Stomach (tissue), 9 donors: ENCODE data around the gene ISL2. TPM values are rescaled to one million over a fixed set of nuclear protein-coding genes. Genes with fewer than 3 reads are reported as not detected.

ENCODE experiments used
- DNase-seq, 2 donors: peaks; one replicate each; pipeline versions ENCODE4 v3.0.0 to v3.0.0-alpha.2; 2013 to 2019
- H3K27ac ChIP-seq, 5 donors: fragments of 200-600 bp in 4 of 5; sonication (generic) in 4 of 5; one replicate each; pipeline ENCODE4 v1.5.1; 2013 to 2019; ENCODE audit warnings: mild to moderate bottlenecking in 1 of 5, moderate library complexity in 1 of 5
- H3K27me3 ChIP-seq, 3 donors: fragments of 200-600 bp; sonication (generic); one replicate each; pipeline ENCODE4 v1.5.1; 2017 to 2019; ENCODE audit warnings: mixed run types in 1 of 3
- H3K36me3 ChIP-seq, 4 donors: fragments of 200-600 bp; sonication (generic); 1 replicate in 3 of 4; 2 replicates in 1 of 4; pipeline ENCODE4 v1.5.1; 2016 to 2019
- H3K4me1 ChIP-seq, 4 donors: fragments of 200-600 bp; sonication (generic); one replicate each; pipeline ENCODE4 v1.5.1; 2016 to 2019
- H3K4me3 ChIP-seq, 4 donors: fragments of 200-600 bp; sonication (generic) in 3 of 4; one replicate each; pipeline ENCODE4 v1.5.1; 2016 to 2019; ENCODE audit warnings: mild to moderate bottlenecking in 1 of 4
- H3K9me3 ChIP-seq, 4 donors: fragments of 200-600 bp; sonication (generic); one replicate each; pipeline ENCODE4 v1.5.1; 2016 to 2019
- EP300 ChIP-seq: sonication (generic); formaldehyde crosslinking; IDR thresholded peaks from one replicate; pipeline ENCODE4 v1.6.1; 2017; ENCODE audit warnings: antibody characterized with exemption
- POLR2A ChIP-seq, 4 donors: fragments of 450-650 bp; IDR thresholded peaks; one replicate each; pipeline ENCODE4 v1.6.1; 2016; ENCODE audit warnings: antibody characterized with exemption in 4 of 4, control low read depth in 2 of 4, mild to moderate bottlenecking in 1 of 4, moderate library complexity in 1 of 4
- POLR2AphosphoS5 ChIP-seq, 3 donors: sonication (generic); formaldehyde crosslinking; IDR thresholded peaks; one replicate each; pipeline ENCODE4 v1.6.1; 2016; ENCODE audit warnings: antibody characterized with exemption in 3 of 3
- WGBS, 5 donors: extraction: QIAGEN DNeasy Blood & Tissue Kit in 3 of 5; methylation state at CpG; one replicate each; pipeline versions ENCODE4 v1.1.5 to v1.1.7; 2013 to 2018; 5-methylcytosine and 5-hydroxymethylcytosine counted together
- intact Hi-C: fragments of 100-400 bp; cut with DNase I; formaldehyde crosslinking; loops from one replicate; pipeline ENCODE4 v1.15.1; 2023; ENCODE audit warnings: low total_unique reads
- polyA plus RNA-seq, 3 donors: library from polyadenylated mRNA; stranded (reverse); fragments of 200-250 nt; gene quantifications; one replicate each; pipeline ENCODE4 v1.2.3, GENCODE V29; 2013
- total RNA-seq, 5 donors: library from RNA; depleted of rRNA; stranded (reverse); fragments of >200 nt; gene quantifications; one replicate each; pipeline versions ENCODE4 v1.1.0 to v1.2.3, GENCODE V29; 2014 to 2016
- TF ChIP-seq, protein P1 (sequence below), 7 experiments: fragments of 450-650 bp in 4 of 7; fragments of 200-600 bp in 3 of 7; sonication (generic) in 3 of 7; IDR thresholded peaks; one replicate each; pipeline ENCODE4 v1.5.1; 2016 to 2019; ENCODE audit warnings: antibody characterized with exemption in 7 of 7, control low read depth in 2 of 7, mild to moderate bottlenecking in 1 of 7
- donor health status: healthy with polysubstance abuse.
- donor health status: Bipolar disorder and iron deficiency.
- donor health status: healthy.

Gene ISL2
- total and polyA plus RNA-seq, 8 donors: 0.58 to 4.0 (median 2.2) TPM; not detected in 2

DNA sequence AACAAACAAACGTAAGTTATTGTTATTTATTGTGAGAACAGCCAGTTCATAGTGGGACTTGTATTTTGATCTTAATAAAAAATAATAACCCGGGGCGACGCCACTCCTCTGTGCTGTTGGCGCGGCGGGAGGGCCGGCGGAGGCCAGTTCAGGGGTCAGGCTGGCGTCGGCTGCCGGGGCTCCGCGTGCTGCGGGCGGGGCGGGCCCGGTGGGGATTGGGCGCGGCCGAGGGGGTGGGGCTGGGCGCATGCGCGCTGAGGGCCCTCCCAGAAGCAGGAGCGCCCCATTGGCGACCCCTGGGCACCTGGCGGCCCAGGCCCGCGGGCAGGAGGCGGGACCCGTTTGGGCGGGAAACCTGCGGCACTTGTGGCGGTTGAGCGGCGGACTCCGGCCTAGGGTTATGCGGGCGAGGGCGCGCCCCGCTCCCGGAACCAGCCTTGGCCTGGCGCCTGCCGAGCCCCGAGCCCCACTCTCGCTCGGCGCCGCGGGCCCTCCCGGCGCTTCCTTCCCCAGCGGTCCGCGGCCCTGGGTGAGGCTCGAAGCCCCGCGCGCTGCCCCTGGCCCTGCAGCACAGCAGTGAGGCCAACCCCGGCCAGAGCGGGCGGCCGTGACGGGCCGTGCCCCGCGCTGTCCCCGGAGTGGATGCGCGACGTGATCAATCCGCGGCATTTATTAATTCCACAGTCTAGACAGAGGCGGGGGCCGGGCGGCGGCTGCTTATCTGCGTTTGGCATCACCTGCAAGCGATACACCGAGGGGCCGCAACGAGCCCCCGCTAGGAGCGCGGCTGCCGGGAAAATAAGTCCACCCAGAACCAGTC is 6.0 kb downstream of the ISL2 start:
- intact Hi-C loops: no loop called here
- Histone ChIP-seq H3K4me3 (peak overlapping the region in 3 of 4 donors; percentile 24 to 63 (median 30)), H3K36me3 (no peaks in the 10 kb centered on the region), H3K27ac (peak overlapping the region in 3 of 5 donors; percentile 18 to 74 (median 40)), H3K4me1 (peaks cover 66 to 87% (median 75%) of the 10 kb centered on the region in 4 donors), H3K9me3 (peaks cover 0 to 8% (median 0%) of the 10 kb centered on the region in 4 donors), H3K27me3 (peaks cover 27 to 100% (median 94%) of the 10 kb centered on the region in 3 donors)
- TF ChIP-seq EP300 (no peak), POLR2A (IDR thresholded peaks at IDR 0.05) (no peak), POLR2AphosphoS5 (IDR thresholded peaks at IDR 0.05) (no peak)
- TF ChIP-seq, protein P1, sequence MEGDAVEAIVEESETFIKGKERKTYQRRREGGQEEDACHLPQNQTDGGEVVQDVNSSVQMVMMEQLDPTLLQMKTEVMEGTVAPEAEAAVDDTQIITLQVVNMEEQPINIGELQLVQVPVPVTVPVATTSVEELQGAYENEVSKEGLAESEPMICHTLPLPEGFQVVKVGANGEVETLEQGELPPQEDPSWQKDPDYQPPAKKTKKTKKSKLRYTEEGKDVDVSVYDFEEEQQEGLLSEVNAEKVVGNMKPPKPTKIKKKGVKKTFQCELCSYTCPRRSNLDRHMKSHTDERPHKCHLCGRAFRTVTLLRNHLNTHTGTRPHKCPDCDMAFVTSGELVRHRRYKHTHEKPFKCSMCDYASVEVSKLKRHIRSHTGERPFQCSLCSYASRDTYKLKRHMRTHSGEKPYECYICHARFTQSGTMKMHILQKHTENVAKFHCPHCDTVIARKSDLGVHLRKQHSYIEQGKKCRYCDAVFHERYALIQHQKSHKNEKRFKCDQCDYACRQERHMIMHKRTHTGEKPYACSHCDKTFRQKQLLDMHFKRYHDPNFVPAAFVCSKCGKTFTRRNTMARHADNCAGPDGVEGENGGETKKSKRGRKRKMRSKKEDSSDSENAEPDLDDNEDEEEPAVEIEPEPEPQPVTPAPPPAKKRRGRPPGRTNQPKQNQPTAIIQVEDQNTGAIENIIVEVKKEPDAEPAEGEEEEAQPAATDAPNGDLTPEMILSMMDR (IDR thresholded peaks at IDR 0.05): no peak
- WGBS, 5 donors: 11 to 24% (median 20%) methylated on average over 15 to 87 of the region's 87 CpGs
- DNase-seq: peak in 1 of 2 donors; percentile 61

DNA sequence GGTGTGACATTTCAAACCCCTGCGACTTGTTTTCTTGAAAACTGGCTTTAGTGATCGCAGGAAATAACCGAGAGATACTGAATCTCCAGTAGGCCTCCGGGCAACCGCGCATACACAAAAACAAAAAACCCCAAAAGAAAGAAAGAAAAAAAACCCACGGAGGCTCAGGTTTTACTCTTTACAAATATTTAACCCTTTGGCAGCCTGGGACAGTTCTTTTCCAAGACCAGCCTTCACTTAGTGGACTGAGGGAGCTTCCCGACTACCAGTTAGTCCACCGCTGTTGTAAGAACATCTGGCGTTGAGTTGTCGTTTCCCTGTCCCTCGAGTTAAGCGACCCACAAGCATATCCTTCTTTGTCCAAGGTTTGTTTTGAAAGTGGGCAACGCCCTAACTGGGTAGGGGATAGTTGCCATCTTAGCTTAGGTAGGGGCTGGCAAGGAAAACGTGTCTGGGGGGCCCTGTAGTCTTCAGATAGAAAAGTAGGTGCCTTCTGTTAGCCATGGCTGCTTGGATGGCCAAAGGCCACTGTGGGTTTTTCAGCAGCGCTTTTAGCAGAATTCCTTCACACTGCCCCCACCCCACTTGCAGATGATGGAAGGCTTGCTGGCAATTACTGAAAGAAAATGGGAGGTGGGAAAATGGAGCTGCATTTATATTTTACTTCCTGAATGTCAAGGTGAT is 6.9 kb downstream of the ISL2 start:
- WGBS, 5 donors: 30 to 58% (median 38%) methylated on average over 16 of the region's 16 CpGs
- Histone ChIP-seq H3K27me3 (peaks cover 21 to 96% (median 87%) of the 10 kb centered on the region in 3 donors), H3K9me3 (peaks cover 0 to 8% (median 0%) of the 10 kb centered on the region in 4 donors), H3K4me3 (peak overlapping the region in 3 of 4 donors; percentile 24 to 63 (median 30)), H3K27ac (peak overlapping the region in 2 of 5 donors; percentile 18 to 74), H3K36me3 (no peaks in the 10 kb centered on the region), H3K4me1 (peaks cover 57 to 80% (median 68%) of the 10 kb centered on the region in 4 donors)
- intact Hi-C loops: no loop called here
- DNase-seq: no peak
- no peak for TF ChIP-seq POLR2AphosphoS5 (IDR thresholded peaks at IDR 0.05)
- TF ChIP-seq EP300: no peak
- TF ChIP-seq POLR2A (IDR thresholded peaks at IDR 0.05): no peak
- TF ChIP-seq, protein P1 (IDR thresholded peaks at IDR 0.05): no peak

DNA sequence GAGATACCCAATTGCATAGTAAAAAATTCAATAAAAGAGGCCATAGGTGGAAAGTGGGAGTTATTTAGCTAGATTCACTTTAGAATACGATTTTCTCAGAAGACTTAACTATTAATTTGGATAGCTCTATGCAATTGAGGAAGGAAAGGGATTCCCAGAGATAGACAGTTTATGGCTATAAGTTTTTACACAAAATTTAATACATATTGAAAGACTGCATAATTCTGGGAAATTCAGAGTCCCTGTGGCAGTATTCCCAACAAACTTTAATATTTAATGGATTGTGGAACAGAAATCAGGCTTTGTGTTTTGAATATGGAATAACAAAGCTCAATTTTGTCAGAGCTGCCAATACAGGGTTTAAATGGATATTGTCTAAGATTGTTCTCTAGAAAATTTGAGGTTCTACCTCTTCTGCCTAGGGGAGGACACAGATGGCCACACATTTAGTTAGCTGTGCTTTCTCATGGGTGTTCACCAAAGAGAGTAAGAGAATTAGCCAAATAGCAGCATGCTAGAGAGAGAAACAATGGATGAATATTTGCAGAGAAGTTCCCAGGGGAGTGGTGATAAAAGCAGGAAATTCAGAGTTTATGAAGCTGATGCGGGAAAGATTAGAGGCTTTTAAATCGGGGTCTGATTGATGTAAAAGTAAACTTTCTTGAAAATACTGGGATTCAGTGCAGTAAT is 8.5 kb downstream of the ISL2 start:
- H3K9me3 ChIP-seq: peaks cover 0 to 8% (median 0%) of the 10 kb centered on the region in 4 donors
- intact Hi-C loops: no loop called here
- 25 to 35% (median 30%) methylated on average over 3 of the region's 3 CpGs for WGBS, 5 donors
- H3K4me1 ChIP-seq: peaks cover 48 to 65% (median 55%) of the 10 kb centered on the region in 4 donors
- H3K36me3 ChIP-seq: no peaks in the 10 kb centered on the region
- no peak for DNase-seq
- H3K4me3 ChIP-seq: no peak overlapping the region
- TF ChIP-seq, protein P1 (IDR thresholded peaks at IDR 0.05): no peak
- TF ChIP-seq POLR2AphosphoS5 (IDR thresholded peaks at IDR 0.05): no peak
- TF ChIP-seq EP300: no peak
- TF ChIP-seq POLR2A (IDR thresholded peaks at IDR 0.05): no peak
- peak overlapping the region in 1 of 5 donors; percentile 76 for H3K27ac ChIP-seq
- H3K27me3 ChIP-seq: peaks cover 21 to 80% (median 71%) of the 10 kb centered on the region in 3 donors

DNA sequence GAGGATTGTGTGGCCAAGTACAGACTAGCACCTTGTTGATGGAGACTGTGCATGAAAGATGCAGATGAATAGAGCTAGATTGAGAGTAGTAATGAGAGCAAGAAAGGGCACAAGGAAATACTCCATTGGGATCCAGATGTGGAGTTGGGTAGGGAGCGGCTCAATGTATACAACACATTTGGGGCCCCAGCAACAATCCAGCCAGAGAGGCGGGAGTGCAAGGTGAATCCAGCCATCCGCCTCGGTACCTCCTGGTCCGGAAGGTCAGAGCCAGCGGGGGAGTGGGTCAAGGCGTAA is 9.0 kb downstream of the ISL2 start:
- peak overlapping the region; percentile 50 to 65 (median 58) for H3K4me3 ChIP-seq
- WGBS, 5 donors: 9 to 25% (median 17%) methylated on average over 7 of the region's 7 CpGs
- peaks cover 0 to 8% (median 0%) of the 10 kb centered on the region in 4 donors for H3K9me3 ChIP-seq
- DNase-seq: no peak
- peaks cover 21 to 75% (median 66%) of the 10 kb centered on the region in 3 donors for H3K27me3 ChIP-seq
- H3K36me3 ChIP-seq: no peaks in the 10 kb centered on the region
- TF ChIP-seq POLR2AphosphoS5 (IDR thresholded peaks at IDR 0.05) (no peak), POLR2A (IDR thresholded peaks at IDR 0.05) (no peak), EP300 (no peak)
- TF ChIP-seq, protein P1 (IDR thresholded peaks at IDR 0.05): no peak
- H3K4me1 ChIP-seq: peaks cover 43 to 60% (median 50%) of the 10 kb centered on the region in 4 donors
- peak overlapping the region in 2 of 5 donors; percentile 75 to 76 for H3K27ac ChIP-seq
- intact Hi-C loops: no loop called here
